IMR-90 (cell line): Measurements from ENCODE around the gene PLXND1. TPM values are rescaled to one million over a fixed set of nuclear protein-coding genes. Genes with fewer than 3 reads are reported as not detected.

Experiments used
- ATAC-seq: fragments of 200-7000 bp; cut with Tn5 transposase; 2 replicates; pipeline ENCODE4 v1.9.1; 2020; ENCODE audit warnings: low read depth, mild to moderate bottlenecking, moderate library complexity
- BruUV-seq: library from RNA; stranded (reverse); fragments of 400-500 nt; replicated peaks from 2 replicates; lab custom pipeline; 2021; lab: Mats Ljungman, UMichigan
- CTCF ChIA-PET: fragments of 300-600 bp; formaldehyde crosslinking; extraction: SDS; loops from one replicate; lab custom pipeline; 2021; ENCODE audit warnings: antibody characterized with exemption; lab: Yijun Ruan, JAX
- POLR2A ChIA-PET: fragments of 300-600 bp; sonication (Branson Sonifier 250); formaldehyde crosslinking; loops from one replicate; lab custom pipeline; 2022; ENCODE audit warnings: antibody characterized with exemption; ENCODE audit not compliant: unreplicated experiment; lab: Charles Lee
- DNase-seq: peaks from one replicate; pipeline ENCODE4 v3.0.0; 2013
- H2AFZ ChIP-seq: replicated peaks from 2 replicates; pipeline ENCODE3; 2013; ENCODE audit warnings: low read length, mild to moderate bottlenecking; ENCODE audit not compliant: poor library complexity
- H2AK5ac ChIP-seq: 2 replicates; pipeline ENCODE4 v1.6.1; 2013; ENCODE audit warnings: low read depth, low read length, inconsistent platforms
- H2AK9ac ChIP-seq: replicated peaks from 2 replicates; pipeline ENCODE3; 2013; ENCODE audit warnings: mild to moderate bottlenecking, low read depth, low read length, moderate library complexity; ENCODE audit not compliant: poor library complexity
- H2BK120ac ChIP-seq: 2 replicates; pipeline ENCODE4 v1.6.1; 2013; ENCODE audit warnings: low read depth, low read length, inconsistent platforms
- H2BK15ac ChIP-seq: 3 replicates; pipeline ENCODE4 v1.6.1; 2013; ENCODE audit warnings: low read depth, low read length, inconsistent platforms
- H2BK20ac ChIP-seq: 2 replicates; pipeline ENCODE4 v1.6.1; 2013; ENCODE audit warnings: low read depth, mild to moderate bottlenecking, inconsistent platforms, low read length, moderate library complexity
- H2BK5ac ChIP-seq: 2 replicates; pipeline ENCODE4 v1.6.1; 2013; ENCODE audit warnings: mild to moderate bottlenecking, low read depth, low read length, inconsistent platforms; ENCODE audit not compliant: poor library complexity, severe bottlenecking
- H3K14ac ChIP-seq: replicated peaks from 2 replicates; pipeline ENCODE4 v1.6.1; 2013; ENCODE audit warnings: low read depth, low read length, inconsistent platforms
- H3K18ac ChIP-seq: 2 replicates; pipeline ENCODE4 v1.6.1; 2013; ENCODE audit warnings: low read depth, low read length, control low read depth
- H3K23ac ChIP-seq: 2 replicates; pipeline ENCODE4 v1.6.1; 2013; ENCODE audit warnings: low read depth, low read length, inconsistent platforms
- H3K27ac ChIP-seq: 2 replicates; pipeline ENCODE4 v1.5.1; 2013; ENCODE audit warnings: mild to moderate bottlenecking, control low read depth, low read length; ENCODE audit not compliant: insufficient read depth
- H3K27me3 ChIP-seq: 2 replicates; pipeline ENCODE4 v1.6.1; 2013; ENCODE audit warnings: low read length; ENCODE audit not compliant: control insufficient read depth, insufficient read depth
- H3K36me3 ChIP-seq: 2 replicates; pipeline ENCODE4 v1.6.1; 2013; ENCODE audit warnings: low read length, mixed read lengths; ENCODE audit not compliant: control insufficient read depth, insufficient read depth
- H3K4ac ChIP-seq: 2 replicates; pipeline ENCODE4 v1.6.1; 2013; ENCODE audit warnings: low read depth, low read length, inconsistent platforms
- H3K4me1 ChIP-seq: 2 replicates; pipeline ENCODE4 v1.6.1; 2013; ENCODE audit warnings: low read length, mixed read lengths; ENCODE audit not compliant: control insufficient read depth, insufficient read depth
- H3K4me2 ChIP-seq: 2 replicates; pipeline ENCODE4 v1.6.1; 2013; ENCODE audit warnings: low read depth, mild to moderate bottlenecking, control low read depth, low read length, moderate library complexity
- H3K4me3 ChIP-seq: 2 replicates; pipeline ENCODE4 v1.5.1; 2013; ENCODE audit warnings: low read depth, mild to moderate bottlenecking, control low read depth, low read length, moderate library complexity; ENCODE audit not compliant: insufficient read depth
- H3K56ac ChIP-seq: 2 replicates; pipeline ENCODE4 v1.6.1; 2013; ENCODE audit warnings: low read length, inconsistent platforms; ENCODE audit not compliant: insufficient read depth; ENCODE audit errors: extremely low read depth
- H3K79me1 ChIP-seq, 2 experiments: 2 replicates each; pipeline ENCODE4 v1.6.1; 2013; ENCODE audit warnings: low read length in 2 of 2, inconsistent platforms in 1 of 2, low read depth in 1 of 2
- H3K9ac ChIP-seq: 2 replicates; pipeline ENCODE4 v1.6.1; 2013; ENCODE audit warnings: low read depth, low read length, control low read depth
- H3K9me1 ChIP-seq: 2 replicates; pipeline ENCODE4 v1.6.1; 2013; ENCODE audit warnings: low read length, inconsistent platforms; ENCODE audit not compliant: insufficient read depth
- H3K9me3 ChIP-seq: 2 replicates; pipeline ENCODE4 v1.6.1; 2013; ENCODE audit warnings: low read length; ENCODE audit not compliant: control insufficient read depth, insufficient read depth
- H4K20me1 ChIP-seq: 2 replicates; pipeline ENCODE4 v1.6.1; 2013; ENCODE audit warnings: low read length, inconsistent platforms; ENCODE audit not compliant: insufficient read depth
- H4K5ac ChIP-seq: 2 replicates; pipeline ENCODE4 v1.6.1; 2013; ENCODE audit warnings: mild to moderate bottlenecking, low read depth, low read length, control low read depth
- H4K8ac ChIP-seq, 2 experiments: 2 replicates each; pipeline ENCODE4 v1.6.1; 2013; ENCODE audit warnings: low read depth in 2 of 2, low read length in 2 of 2, control low read depth in 1 of 2, inconsistent platforms in 1 of 2
- H4K91ac ChIP-seq: 2 replicates; pipeline ENCODE4 v1.6.1; 2013; ENCODE audit warnings: low read depth, low read length, inconsistent platforms; ENCODE audit not compliant: insufficient read depth
- CEBPB ChIP-seq: IDR thresholded peaks from 2 replicates; pipeline ENCODE4 v1.6.1; 2012; ENCODE audit warnings: low read depth, low read length, improper control_type of control experiment
- CHD1 ChIP-seq: IDR thresholded peaks from 2 replicates; pipeline ENCODE4 v1.6.1; 2012; ENCODE audit warnings: low read depth, low read length, improper control_type of control experiment
- ELK1 ChIP-seq: fragments of 150-350 bp; IDR thresholded peaks from 2 replicates; pipeline ENCODE4 v1.6.1; 2016; ENCODE audit warnings: low read depth, mild to moderate bottlenecking, low read length, moderate library complexity, borderline replicate concordance
- FOS ChIP-seq: fragments of 150-350 bp; IDR thresholded peaks from 2 replicates; pipeline ENCODE4 v1.6.1; 2016; ENCODE audit warnings: low read depth, low read length
- NFE2L2 ChIP-seq: fragments of 150-350 bp; IDR thresholded peaks from 2 replicates; pipeline ENCODE4 v1.6.1; 2016; ENCODE audit warnings: low read depth, mild to moderate bottlenecking, low read length
- POLR2A ChIP-seq: IDR thresholded peaks from 2 replicates; pipeline ENCODE4 v1.6.1; 2012; ENCODE audit warnings: mild to moderate bottlenecking, low read depth, low read length
- RCOR1 ChIP-seq: IDR thresholded peaks from 2 replicates; pipeline ENCODE4 v1.6.1; 2012; ENCODE audit warnings: mild to moderate bottlenecking, low read length, improper control_type of control experiment; ENCODE audit not compliant: insufficient replicate concordance
- SMC3 ChIP-seq: fragments of 150-350 bp; IDR thresholded peaks from 2 replicates; pipeline ENCODE4 v1.6.1; 2016; ENCODE audit warnings: low read depth, mild to moderate bottlenecking, antibody characterized with exemption, low read length, moderate library complexity
- WGBS, 2 experiments: methylation state at CpG; one replicate each; pipeline versions ENCODE4 v1.1.5 to v1.1.7; 2013; ENCODE audit warnings: missing lambda C conversion rate in 2 of 2; ENCODE audit not compliant: insufficient read length in 1 of 2; ENCODE audit errors: extremely low coverage in 2 of 2; 5-methylcytosine and 5-hydroxymethylcytosine counted together
- dilution Hi-C: fragments of 300-500 bp; cut with HindIII; formaldehyde crosslinking; loops from one replicate; pipeline ENCODE4 v1.14.3; 2018; ENCODE audit warnings: low sequenced_read_pairs; ENCODE audit not compliant: unreplicated experiment
- in situ Hi-C: fragments of 300-500 bp; cut with MboI; formaldehyde crosslinking; loops from 3 replicates; pipeline ENCODE4 v1.14.3; 2019; ENCODE audit warnings: low sequenced_read_pairs, inconsistent platforms, mixed read lengths
- intact Hi-C: fragments of 100-400 bp; cut with micrococcal nuclease; formaldehyde crosslinking; loops from 2 replicates; pipeline ENCODE4 v1.10.0; 2022
- polyA plus RNA-seq, 3 experiments: library from polyadenylated mRNA; depleted of rRNA; stranded (reverse); fragments of >200 nt; gene quantifications; 2 replicates each; pipeline ENCODE4 v1.2.3, GENCODE V29; 2012; ENCODE audit warnings: low replicate concordance in 1 of 3
- total RNA-seq: library from RNA; depleted of rRNA; stranded (reverse); fragments of >200 nt; gene quantifications from 2 replicates; pipeline ENCODE4 v1.2.3, GENCODE V29; 2012

Gene PLXND1
- total and polyA plus RNA-seq, 2 of the 4 experiments (the other 2 are of a cell fraction) = 19.2 to 67.1 TPM

- TF ChIP-seq CHD1 (no peak), CEBPB (no peak)
These were observed 76.9 kb downstream of the PLXND1 start (continued) for GRCh38 chr3:129529436-129530210.

DNA sequence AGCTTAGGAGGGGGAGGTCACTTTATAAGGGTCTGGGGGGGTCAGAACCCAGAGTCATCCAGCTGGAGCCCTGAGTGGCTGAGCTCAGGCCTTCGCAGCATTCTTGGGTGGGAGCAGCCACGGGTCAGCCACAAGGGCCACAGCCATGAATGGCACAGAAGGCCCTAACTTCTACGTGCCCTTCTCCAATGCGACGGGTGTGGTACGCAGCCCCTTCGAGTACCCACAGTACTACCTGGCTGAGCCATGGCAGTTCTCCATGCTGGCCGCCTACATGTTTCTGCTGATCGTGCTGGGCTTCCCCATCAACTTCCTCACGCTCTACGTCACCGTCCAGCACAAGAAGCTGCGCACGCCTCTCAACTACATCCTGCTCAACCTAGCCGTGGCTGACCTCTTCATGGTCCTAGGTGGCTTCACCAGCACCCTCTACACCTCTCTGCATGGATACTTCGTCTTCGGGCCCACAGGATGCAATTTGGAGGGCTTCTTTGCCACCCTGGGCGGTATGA is 77.8 kb downstream of the PLXND1 start, which contains the start of gene RHO:
RHO (plus strand) TSS at position 51 of the 512 bp plus-strand sequence; CDS start at position 146, 95 bp downstream.
- no peak within 1 kb of the TSS for H3K27ac ChIP-seq

More for the DNA sequence above, 77.8 kb downstream of the PLXND1 start, which contains the start of gene RHO:
- intact Hi-C loops = no loop called here
- no peaks in the 10 kb centered on the region for H3K27me3 ChIP-seq
- no peak within 1 kb of the TSS for H2BK120ac ChIP-seq
- H2AFZ ChIP-seq = no peak within 1 kb of the TSS
- TF ChIP-seq FOS (no peak), SMC3 (no peak), POLR2A (no peak), RCOR1 (no peak), ELK1 (no peak), NFE2L2 (no peak)
- H2AK5ac ChIP-seq = peak within 1 kb of the TSS; percentile 30; the same call in 1 of the 2 replicates
- H3K9me1 ChIP-seq = peaks cover 8% of the 10 kb centered on the region
- H3K9ac ChIP-seq = no peak within 1 kb of the TSS
- H4K5ac ChIP-seq = no peak within 1 kb of the TSS
- no TSS peak for BruUV-seq
- no peaks in the 10 kb centered on the region for H4K20me1 ChIP-seq
- H4K91ac ChIP-seq = no peak within 1 kb of the TSS
- H2AK9ac ChIP-seq = peak within 1 kb of the TSS; percentile 1
- POLR2A ChIA-PET = no interaction called here
- no peak within 1 kb of the TSS for H2BK15ac ChIP-seq
- H3K36me3 ChIP-seq = no peaks in the 10 kb centered on the region
- H3K23ac ChIP-seq = no peak within 1 kb of the TSS
- H3K79me1 ChIP-seq = no peaks in the 10 kb centered on the region
- in situ Hi-C loops = no loop called here
- ATAC-seq = no peak
- no peak within 1 kb of the TSS for H3K14ac ChIP-seq
- H3K9me3 ChIP-seq = no peaks in the 10 kb centered on the region
- no peak for DNase-seq
- no peak within 1 kb of the TSS for H3K4me3 ChIP-seq
- CTCF ChIA-PET = interaction anchor here (0.6 kb wide), 1 partner anchor 129 kb away, joined by 3 read pairs; no protein-coding TSS in a partner anchor
- peaks cover 13% of the 10 kb centered on the region for H3K4me1 ChIP-seq
- WGBS, 2 experiments = 98% methylated on average over 15 of the region's 18 CpGs; no CpG with 5 or more reads in 1 of the 2 experiments
- H3K18ac ChIP-seq = no peak within 1 kb of the TSS
- H2BK20ac ChIP-seq = no peak within 1 kb of the TSS
- H3K4me2 ChIP-seq = no peak within 1 kb of the TSS
- no peak within 1 kb of the TSS for H3K56ac ChIP-seq
- no peak within 1 kb of the TSS for H3K4ac ChIP-seq
- H2BK5ac ChIP-seq = no peak within 1 kb of the TSS
- dilution Hi-C loops = no loop called here
- H4K8ac ChIP-seq = no peak within 1 kb of the TSS
